ENCODE data around the gene LRRC72.

The LRRC72 gene

DNA sequence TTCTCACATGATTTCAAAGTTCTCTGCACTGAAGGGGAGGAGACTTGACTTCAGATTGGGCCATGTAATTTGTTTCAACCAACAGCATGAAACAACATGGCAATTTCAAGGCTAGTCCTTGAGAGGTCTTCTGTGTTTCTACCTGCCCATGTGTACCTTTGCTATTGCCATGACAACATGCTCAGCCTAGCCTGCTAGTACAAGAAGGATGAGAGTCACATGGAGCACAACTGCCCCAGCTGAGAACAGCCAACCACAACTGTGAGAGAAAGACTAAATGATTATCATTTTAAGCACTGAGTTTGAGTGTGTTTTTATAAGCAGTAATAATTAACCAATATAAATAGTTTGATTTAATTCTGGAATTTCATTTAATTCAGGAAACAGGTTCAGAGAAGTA, 77.0 kb downstream of the LRRC72 start:
- Mint-ChIP-seq H3K36me3 (ENCODE audit: low read depth) (peaks cover 77% of the 10 kb centered on the region), H3K27ac (no peak overlapping the region)

DNA sequence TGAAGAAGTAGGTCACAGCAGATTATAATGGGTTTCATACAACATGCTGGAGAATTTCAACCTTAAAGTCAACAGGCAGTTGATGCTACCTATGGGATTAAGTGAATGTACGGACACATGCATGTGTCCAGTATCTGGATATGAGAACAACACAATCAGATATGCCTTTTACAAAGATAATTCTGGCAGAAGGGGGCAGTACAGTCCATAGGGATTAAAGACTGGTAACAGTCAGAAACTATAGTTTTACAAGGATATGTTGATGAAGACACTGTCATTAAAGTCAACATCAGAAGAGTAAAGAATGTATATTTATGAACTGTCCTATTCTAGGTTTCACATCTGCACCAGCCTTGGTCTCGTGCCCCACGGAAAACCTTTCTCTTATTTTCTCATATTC, 77.4 kb downstream of the LRRC72 start:
- Mint-ChIP-seq H3K9me3 (no peaks in the 10 kb centered on the region), H3K27me3 (ENCODE audit: low read depth) (no peaks in the 10 kb centered on the region), H3K36me3 (ENCODE audit: low read depth) (peaks cover 76% of the 10 kb centered on the region), H3K27ac (no peak overlapping the region), H3K4me3 (no peak overlapping the region), H3K4me1 (no peaks in the 10 kb centered on the region)
- TF ChIP-seq, protein P1, sequence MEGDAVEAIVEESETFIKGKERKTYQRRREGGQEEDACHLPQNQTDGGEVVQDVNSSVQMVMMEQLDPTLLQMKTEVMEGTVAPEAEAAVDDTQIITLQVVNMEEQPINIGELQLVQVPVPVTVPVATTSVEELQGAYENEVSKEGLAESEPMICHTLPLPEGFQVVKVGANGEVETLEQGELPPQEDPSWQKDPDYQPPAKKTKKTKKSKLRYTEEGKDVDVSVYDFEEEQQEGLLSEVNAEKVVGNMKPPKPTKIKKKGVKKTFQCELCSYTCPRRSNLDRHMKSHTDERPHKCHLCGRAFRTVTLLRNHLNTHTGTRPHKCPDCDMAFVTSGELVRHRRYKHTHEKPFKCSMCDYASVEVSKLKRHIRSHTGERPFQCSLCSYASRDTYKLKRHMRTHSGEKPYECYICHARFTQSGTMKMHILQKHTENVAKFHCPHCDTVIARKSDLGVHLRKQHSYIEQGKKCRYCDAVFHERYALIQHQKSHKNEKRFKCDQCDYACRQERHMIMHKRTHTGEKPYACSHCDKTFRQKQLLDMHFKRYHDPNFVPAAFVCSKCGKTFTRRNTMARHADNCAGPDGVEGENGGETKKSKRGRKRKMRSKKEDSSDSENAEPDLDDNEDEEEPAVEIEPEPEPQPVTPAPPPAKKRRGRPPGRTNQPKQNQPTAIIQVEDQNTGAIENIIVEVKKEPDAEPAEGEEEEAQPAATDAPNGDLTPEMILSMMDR (IDR thresholded peaks at IDR 0.05; ENCODE audit: unreplicated experiment in 3 of 3) = no peak

More for the DNA sequence above, 77.0 kb downstream of the LRRC72 start:
- H3K9me3 Mint-ChIP-seq = no peaks in the 10 kb centered on the region
- H3K27me3 Mint-ChIP-seq (ENCODE audit: low read depth) = no peaks in the 10 kb centered on the region
- H3K4me1 Mint-ChIP-seq = no peaks in the 10 kb centered on the region
- H3K4me3 Mint-ChIP-seq = no peak overlapping the region
- TF ChIP-seq, protein P1 (IDR thresholded peaks at IDR 0.05; ENCODE audit: unreplicated experiment in 3 of 3) = no peak

DNA sequence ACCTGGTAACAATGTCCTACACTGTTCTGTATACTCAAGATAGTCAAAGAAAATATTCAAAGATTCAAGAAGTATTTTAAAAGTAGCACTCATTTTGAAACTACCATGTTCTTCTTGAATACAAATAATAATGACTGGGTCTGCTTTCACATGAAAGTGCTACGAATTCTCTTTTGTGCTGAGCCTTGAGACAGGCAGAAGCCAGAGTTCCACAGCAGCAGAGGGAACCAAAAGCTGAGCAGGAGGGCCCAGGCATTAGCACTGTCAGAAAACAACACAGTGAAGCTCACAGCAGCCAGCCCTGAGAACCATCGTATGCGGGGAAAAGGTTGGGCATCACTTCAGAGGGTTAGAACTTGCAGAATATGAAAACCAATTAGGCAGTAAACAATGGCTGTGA, 80.1 kb downstream of the LRRC72 start:
- TF ChIP-seq, protein P1 (IDR thresholded peaks at IDR 0.05; ENCODE audit: unreplicated experiment in 3 of 3) = no peak
- Mint-ChIP-seq H3K36me3 (ENCODE audit: low read depth) (peaks cover 71% of the 10 kb centered on the region), H3K4me1 (no peaks in the 10 kb centered on the region), H3K27me3 (ENCODE audit: low read depth) (no peaks in the 10 kb centered on the region), H3K9me3 (no peaks in the 10 kb centered on the region), H3K4me3 (no peak overlapping the region), H3K27ac (no peak overlapping the region)

DNA sequence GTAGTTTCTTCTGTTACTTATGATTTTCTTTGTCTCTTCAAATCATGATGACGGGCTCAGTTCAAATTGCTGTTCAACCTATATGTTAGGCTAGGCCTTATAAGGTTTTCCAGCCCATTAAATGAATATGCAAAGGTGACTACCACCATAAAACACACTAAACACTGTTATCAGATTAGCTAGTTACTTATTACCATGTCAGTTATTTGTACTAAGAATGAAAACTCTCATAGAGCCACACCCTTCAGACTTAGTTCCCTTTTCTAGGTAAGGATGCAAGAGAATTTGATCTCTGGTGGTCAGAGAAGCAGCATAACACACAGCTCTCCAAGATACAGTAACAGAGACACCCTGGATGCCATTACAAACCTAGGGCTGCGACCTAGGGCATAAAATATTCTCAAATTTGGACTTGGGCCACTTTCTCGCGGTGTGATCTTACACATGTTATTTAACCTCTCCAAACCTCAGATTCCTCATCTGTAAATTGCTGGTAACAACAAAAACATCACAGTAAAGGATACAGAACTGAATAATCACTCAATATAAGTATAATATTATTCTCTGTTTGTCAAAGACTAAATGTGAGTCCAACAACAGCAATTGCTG, 83.3 kb downstream of the LRRC72 start:
- Mint-ChIP-seq H3K9me3 (no peaks in the 10 kb centered on the region), H3K36me3 (ENCODE audit: low read depth) (peaks cover 52% of the 10 kb centered on the region), H3K4me1 (no peaks in the 10 kb centered on the region), H3K27ac (no peak overlapping the region), H3K4me3 (no peak overlapping the region), H3K27me3 (ENCODE audit: low read depth) (no peaks in the 10 kb centered on the region)
- TF ChIP-seq, protein P1 (IDR thresholded peaks at IDR 0.05; ENCODE audit: unreplicated experiment in 3 of 3) = no peak

DNA sequence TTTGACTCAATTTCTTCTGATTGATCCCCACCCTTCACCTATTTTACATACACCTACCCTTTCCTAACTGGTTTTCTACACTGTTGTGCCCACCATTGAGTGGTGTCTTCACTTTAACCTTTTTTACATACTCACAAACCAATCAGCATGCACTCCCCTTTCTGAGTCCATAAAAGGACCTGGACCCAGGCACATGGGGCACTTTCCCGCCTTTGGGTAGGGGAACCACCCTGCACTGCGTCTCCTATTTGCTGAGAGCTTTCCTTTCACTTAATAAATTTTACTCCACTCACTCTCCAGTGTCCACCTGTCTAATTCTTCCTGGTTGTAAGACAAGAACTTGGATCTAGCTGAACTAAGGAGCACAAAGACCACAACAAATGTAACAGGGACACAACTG, 85.1 kb downstream of the LRRC72 start:
- H3K36me3 Mint-ChIP-seq (ENCODE audit: low read depth) = peaks cover 53% of the 10 kb centered on the region
- H3K4me3 Mint-ChIP-seq = no peak overlapping the region
- no peaks in the 10 kb centered on the region for H3K27me3 Mint-ChIP-seq (ENCODE audit: low read depth)
- no peak overlapping the region for H3K27ac Mint-ChIP-seq
- H3K4me1 Mint-ChIP-seq = no peaks in the 10 kb centered on the region
- TF ChIP-seq, protein P1 (IDR thresholded peaks at IDR 0.05; ENCODE audit: unreplicated experiment in 3 of 3) = no peak
- H3K9me3 Mint-ChIP-seq = no peaks in the 10 kb centered on the region

DNA sequence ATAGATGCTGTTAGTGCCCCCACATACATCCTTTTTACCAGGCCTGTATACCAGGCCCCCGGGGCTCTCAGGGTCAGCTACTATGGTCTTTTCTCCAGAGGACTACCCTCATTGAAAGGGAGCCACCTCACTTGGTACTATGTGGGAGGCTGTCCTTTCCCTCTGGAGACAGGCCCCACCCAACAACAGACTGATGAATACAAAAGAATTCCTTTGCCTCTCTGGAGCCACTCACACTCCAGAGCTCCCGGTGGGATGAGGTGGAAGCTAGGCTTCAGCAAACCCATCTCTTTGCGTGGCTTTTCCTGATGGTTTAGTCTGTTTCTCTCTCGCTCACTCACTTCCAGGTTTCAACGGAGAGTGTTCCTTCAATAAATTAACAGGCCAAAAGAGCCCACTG, 88.6 kb downstream of the LRRC72 start:
- Mint-ChIP-seq H3K4me3 (no peak overlapping the region), H3K27me3 (ENCODE audit: low read depth) (no peaks in the 10 kb centered on the region), H3K36me3 (ENCODE audit: low read depth) (peaks cover 55% of the 10 kb centered on the region), H3K4me1 (no peaks in the 10 kb centered on the region), H3K9me3 (peaks cover 4% of the 10 kb centered on the region), H3K27ac (no peak overlapping the region)
- TF ChIP-seq, protein P1 (IDR thresholded peaks at IDR 0.05; ENCODE audit: unreplicated experiment in 3 of 3) = no peak

Data from nephron (organoid).